Measurements from ENCODE around the gene UPF2. TPM values are rescaled to one million over a fixed set of nuclear protein-coding genes. Genes with fewer than 3 reads are reported as not detected.

The UPF2 gene
- total and polyA plus RNA-seq, 10 of the 15 experiments (the other 5 are each of a cell fraction or from before 2014, with no cell fraction given): 21.0 to 44.4 (median 25.9) TPM

DNA sequence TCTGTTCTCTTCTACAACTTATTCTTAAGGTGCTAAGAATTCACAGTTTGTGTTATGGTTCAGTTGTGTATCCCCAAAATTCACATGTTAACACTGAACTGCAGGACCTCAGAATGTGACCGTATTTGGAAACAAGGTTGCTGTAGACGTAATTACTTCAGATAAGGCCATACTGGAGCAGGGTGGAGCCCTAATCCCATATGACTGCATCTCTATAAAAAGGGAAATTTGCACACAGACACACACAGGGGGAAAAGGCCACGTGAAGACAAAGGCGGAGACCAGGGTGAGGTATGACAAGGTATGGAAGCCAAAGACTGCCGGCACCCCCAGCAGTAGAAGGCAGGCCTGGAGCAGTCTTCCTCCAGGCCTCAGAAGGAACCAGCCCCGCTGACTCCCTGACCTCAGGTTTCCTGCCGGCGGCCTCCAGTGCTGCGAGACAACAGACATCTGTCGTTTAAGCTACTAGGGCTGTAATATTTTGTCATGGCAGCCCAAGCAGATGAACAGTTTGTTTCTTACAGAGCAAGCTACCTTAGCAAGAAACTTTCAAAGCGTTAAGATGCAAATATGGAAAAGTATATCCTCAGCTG is 120.7 kb downstream of the UPF2 start:
- Histone ChIP-seq H4K20me1 (ENCODE audit: control insufficient read depth, insufficient read depth) (no peaks in the 10 kb centered on the region), H2AFZ (ENCODE audit: control insufficient read depth, low read depth, low read length) (no peak overlapping the region), H3K4me2 (ENCODE audit: control insufficient read depth, insufficient read depth) (no peak overlapping the region), H3K79me2 (ENCODE audit: control insufficient read depth, insufficient read depth, low read length) (no peaks in the 10 kb centered on the region), H3K9me3 (replicated peaks; ENCODE audit: control insufficient read depth, insufficient read depth, low read length) (no peaks in the 10 kb centered on the region), H3K4me1 (ENCODE audit: control insufficient read depth, insufficient read depth, low read length) (no peaks in the 10 kb centered on the region), H3K36me3 (ENCODE audit: control insufficient read depth in 2 of 2, insufficient read depth in 2 of 2, low read length in 1 of 2) (peaks cover 19 to 27% of the 10 kb centered on the region in 2 experiments), H3K27ac (ENCODE audit: control insufficient read depth, insufficient read depth) (no peak overlapping the region), H3K9ac (ENCODE audit: control insufficient read depth, insufficient read depth, low read length) (no peak overlapping the region), H3K4me3 (no peak overlapping the region), H3K27me3 (replicated peaks in 1 of 2; ENCODE audit: control insufficient read depth in 2 of 2, insufficient read depth in 2 of 2, low read length in 1 of 2) (no peaks in the 10 kb centered on the region)
- ChIA-PET CTCF (no interaction called here), SMC1A (ENCODE audit: uncharacterized antibody, unreplicated experiment) (no interaction called here), RAD21 (ENCODE audit: unreplicated experiment) (no interaction called here), POLR2A (no interaction called here)
- BruUV-seq (replicated peaks): no TSS peak
- FAIRE-seq: no peak
- 98% methylated on average over 11 of the region's 11 CpGs for WGBS (ENCODE audit: insufficient coverage, insufficient replicate concordance, low lambda C conversion rate, missing lambda C conversion rate)
- no peak for DNase-seq (ENCODE audit: low read depth, low spot score)
- in situ Hi-C loops (cut with MboI): no loop called here
- intact Hi-C loops (cut with micrococcal nuclease; ENCODE audit: unreplicated experiment): no loop called here
- no peak for ATAC-seq
- TF ChIP-seq, protein P1, sequence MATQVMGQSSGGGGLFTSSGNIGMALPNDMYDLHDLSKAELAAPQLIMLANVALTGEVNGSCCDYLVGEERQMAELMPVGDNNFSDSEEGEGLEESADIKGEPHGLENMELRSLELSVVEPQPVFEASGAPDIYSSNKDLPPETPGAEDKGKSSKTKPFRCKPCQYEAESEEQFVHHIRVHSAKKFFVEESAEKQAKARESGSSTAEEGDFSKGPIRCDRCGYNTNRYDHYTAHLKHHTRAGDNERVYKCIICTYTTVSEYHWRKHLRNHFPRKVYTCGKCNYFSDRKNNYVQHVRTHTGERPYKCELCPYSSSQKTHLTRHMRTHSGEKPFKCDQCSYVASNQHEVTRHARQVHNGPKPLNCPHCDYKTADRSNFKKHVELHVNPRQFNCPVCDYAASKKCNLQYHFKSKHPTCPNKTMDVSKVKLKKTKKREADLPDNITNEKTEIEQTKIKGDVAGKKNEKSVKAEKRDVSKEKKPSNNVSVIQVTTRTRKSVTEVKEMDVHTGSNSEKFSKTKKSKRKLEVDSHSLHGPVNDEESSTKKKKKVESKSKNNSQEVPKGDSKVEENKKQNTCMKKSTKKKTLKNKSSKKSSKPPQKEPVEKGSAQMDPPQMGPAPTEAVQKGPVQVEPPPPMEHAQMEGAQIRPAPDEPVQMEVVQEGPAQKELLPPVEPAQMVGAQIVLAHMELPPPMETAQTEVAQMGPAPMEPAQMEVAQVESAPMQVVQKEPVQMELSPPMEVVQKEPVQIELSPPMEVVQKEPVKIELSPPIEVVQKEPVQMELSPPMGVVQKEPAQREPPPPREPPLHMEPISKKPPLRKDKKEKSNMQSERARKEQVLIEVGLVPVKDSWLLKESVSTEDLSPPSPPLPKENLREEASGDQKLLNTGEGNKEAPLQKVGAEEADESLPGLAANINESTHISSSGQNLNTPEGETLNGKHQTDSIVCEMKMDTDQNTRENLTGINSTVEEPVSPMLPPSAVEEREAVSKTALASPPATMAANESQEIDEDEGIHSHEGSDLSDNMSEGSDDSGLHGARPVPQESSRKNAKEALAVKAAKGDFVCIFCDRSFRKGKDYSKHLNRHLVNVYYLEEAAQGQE (IDR thresholded peaks at IDR 0.05; ENCODE audit: low read depth, low read length): no peak
- TF ChIP-seq POU2F2 (IDR thresholded peaks at IDR 0.05; ENCODE audit: borderline replicate concordance, low read depth, low read length): no peak
- no peak for TF ChIP-seq PAX5 (IDR thresholded peaks at IDR 0.05; ENCODE audit: borderline replicate concordance, low read depth, low read length)
- TF ChIP-seq MYC (IDR thresholded peaks at IDR 0.05; ENCODE audit: insufficient read depth, insufficient read length, insufficient replicate concordance, low read length, severe bottlenecking): no peak
- TF ChIP-seq EP300 (IDR thresholded peaks at IDR 0.05; ENCODE audit: borderline replicate concordance in 1 of 2, control insufficient read depth in 1 of 2, low read depth in 2 of 2, low read length in 2 of 2): no peak
- TF ChIP-seq IRF4 (IDR thresholded peaks at IDR 0.05; ENCODE audit: low read depth, low read length): no peak
- no peak for TF ChIP-seq PAX8 (IDR thresholded peaks at IDR 0.05)
- TF ChIP-seq RAD51 (IDR thresholded peaks at IDR 0.05): no peak
- TF ChIP-seq RAD21 (IDR thresholded peaks at IDR 0.05; ENCODE audit: insufficient read depth, low read depth, low read length): no peak

Measured in GM12878 (cell line).